Esophagus muscularis mucosa (tissue), 3 donors: ENCODE data around the gene SCN8A.

Source experiments
- POLR2A ChIP-seq: fragments of 450-650 bp; IDR thresholded peaks from one replicate; pipeline ENCODE4 v1.6.1; 2017; ENCODE audit warnings: antibody characterized with exemption, moderate library complexity, mild to moderate bottlenecking, low read depth
- POLR2AphosphoS5 ChIP-seq, 2 donors: sonication (generic); formaldehyde crosslinking; IDR thresholded peaks; one replicate each; pipeline ENCODE4 v1.6.1; 2017; ENCODE audit warnings: antibody characterized with exemption in 2 of 2
- TF ChIP-seq, protein P1 (sequence below), 3 experiments: fragments of 200-600 bp in 2 of 3; fragments of 450-650 bp in 1 of 3; sonication (generic) in 2 of 3; IDR thresholded peaks; one replicate each; pipeline ENCODE4 v1.5.1; 2017 to 2019; ENCODE audit warnings: antibody characterized with exemption in 3 of 3, mild to moderate bottlenecking in 2 of 3, moderate library complexity in 1 of 3

DNA sequence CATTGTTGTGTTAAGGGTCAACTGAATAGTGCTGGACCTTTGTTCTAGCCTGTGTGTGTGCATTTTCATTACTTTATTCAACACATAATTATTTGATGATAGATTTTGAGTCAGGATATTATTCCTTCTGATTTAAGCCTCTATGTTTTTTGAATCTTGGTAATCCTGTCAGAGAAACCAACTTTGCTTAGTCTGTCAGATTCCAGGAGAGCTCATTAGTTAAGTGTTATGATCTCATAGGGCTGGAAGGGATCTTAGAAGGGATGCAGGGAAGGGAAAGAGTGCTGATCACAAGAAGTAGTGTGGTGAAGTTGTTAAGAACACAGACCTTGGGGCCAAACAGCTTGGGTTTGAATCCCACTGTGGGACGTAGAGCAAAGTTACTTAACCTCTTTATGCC, 52.9 kb downstream of the SCN8A start:
- TF ChIP-seq POLR2AphosphoS5 (IDR thresholded peaks at IDR 0.05) (no peak), POLR2A (no peak)
- TF ChIP-seq, protein P1, sequence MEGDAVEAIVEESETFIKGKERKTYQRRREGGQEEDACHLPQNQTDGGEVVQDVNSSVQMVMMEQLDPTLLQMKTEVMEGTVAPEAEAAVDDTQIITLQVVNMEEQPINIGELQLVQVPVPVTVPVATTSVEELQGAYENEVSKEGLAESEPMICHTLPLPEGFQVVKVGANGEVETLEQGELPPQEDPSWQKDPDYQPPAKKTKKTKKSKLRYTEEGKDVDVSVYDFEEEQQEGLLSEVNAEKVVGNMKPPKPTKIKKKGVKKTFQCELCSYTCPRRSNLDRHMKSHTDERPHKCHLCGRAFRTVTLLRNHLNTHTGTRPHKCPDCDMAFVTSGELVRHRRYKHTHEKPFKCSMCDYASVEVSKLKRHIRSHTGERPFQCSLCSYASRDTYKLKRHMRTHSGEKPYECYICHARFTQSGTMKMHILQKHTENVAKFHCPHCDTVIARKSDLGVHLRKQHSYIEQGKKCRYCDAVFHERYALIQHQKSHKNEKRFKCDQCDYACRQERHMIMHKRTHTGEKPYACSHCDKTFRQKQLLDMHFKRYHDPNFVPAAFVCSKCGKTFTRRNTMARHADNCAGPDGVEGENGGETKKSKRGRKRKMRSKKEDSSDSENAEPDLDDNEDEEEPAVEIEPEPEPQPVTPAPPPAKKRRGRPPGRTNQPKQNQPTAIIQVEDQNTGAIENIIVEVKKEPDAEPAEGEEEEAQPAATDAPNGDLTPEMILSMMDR (IDR thresholded peaks at IDR 0.05): no peak
